ENCODE results near the gene PLAC8. TPM values are rescaled to one million over a fixed set of nuclear protein-coding genes. Genes with fewer than 3 reads are reported as not detected.
"Not testable (repeated sequence)": the region's sequence is repeated elsewhere in the genome, so short reads cannot be mapped to it uniquely, and the experiment has no call there.

PLAC8 gene
- polyA plus RNA-seq, 1 donor (not counting 4 experiments of a cell fraction or from before 2014, with no cell fraction given): 1.5 TPM

GRCh38 chr4:83112231-83112630, 2.3 kb downstream of the PLAC8 start:
- FAIRE-seq (peak; percentile 43), DNase-seq (ENCODE audit: low read depth, low spot score) (no peak)
- no peak overlapping the region for H3K4me3 ChIP-seq (ENCODE audit: control insufficient read depth in 2 of 3, extremely low read depth in 1 of 3, insufficient read depth in 2 of 3, low read depth in 1 of 3, low read length in 3 of 3)
- H3K4me2 ChIP-seq (ENCODE audit: control insufficient read depth, extremely low read depth, insufficient read depth, low read depth, low read length): no peak overlapping the region
- H3K9ac ChIP-seq (ENCODE audit: control insufficient read depth, extremely low read depth, insufficient read depth, low read length): no peak overlapping the region
- peaks cover 25% of the 10 kb centered on the region for H3K4me1 ChIP-seq (ENCODE audit: control insufficient read depth, extremely low read depth, insufficient read depth, low read length)
- dilution Hi-C loops (cut with MboI; ENCODE audit: extremely low pct_ligation_motif_present, low sequenced_read_pairs): no loop called here
- no peak overlapping the region for H3K27ac ChIP-seq (ENCODE audit: control insufficient read depth, insufficient read depth, low read length)
- no peak overlapping the region for H2AFZ ChIP-seq (ENCODE audit: control insufficient read depth, low read length)
- no peaks in the 10 kb centered on the region for H3K9me3 ChIP-seq (ENCODE audit: control insufficient read depth, low read depth, low read length)
- no peaks in the 10 kb centered on the region for H3K36me3 ChIP-seq (ENCODE audit: control insufficient read depth in 2 of 2, extremely low read depth in 1 of 2, insufficient read depth in 2 of 2, low read length in 2 of 2)
- no peaks in the 10 kb centered on the region for H3K9me1 ChIP-seq (ENCODE audit: control insufficient read depth, extremely low read depth, insufficient read depth, low read length)
- no peaks in the 10 kb centered on the region for H3K79me2 ChIP-seq (ENCODE audit: control insufficient read depth, insufficient read depth, low read length)
- no peak for TF ChIP-seq EZH2 (IDR thresholded peaks at IDR 0.05; ENCODE audit: low read length)
- TF ChIP-seq, protein P1, sequence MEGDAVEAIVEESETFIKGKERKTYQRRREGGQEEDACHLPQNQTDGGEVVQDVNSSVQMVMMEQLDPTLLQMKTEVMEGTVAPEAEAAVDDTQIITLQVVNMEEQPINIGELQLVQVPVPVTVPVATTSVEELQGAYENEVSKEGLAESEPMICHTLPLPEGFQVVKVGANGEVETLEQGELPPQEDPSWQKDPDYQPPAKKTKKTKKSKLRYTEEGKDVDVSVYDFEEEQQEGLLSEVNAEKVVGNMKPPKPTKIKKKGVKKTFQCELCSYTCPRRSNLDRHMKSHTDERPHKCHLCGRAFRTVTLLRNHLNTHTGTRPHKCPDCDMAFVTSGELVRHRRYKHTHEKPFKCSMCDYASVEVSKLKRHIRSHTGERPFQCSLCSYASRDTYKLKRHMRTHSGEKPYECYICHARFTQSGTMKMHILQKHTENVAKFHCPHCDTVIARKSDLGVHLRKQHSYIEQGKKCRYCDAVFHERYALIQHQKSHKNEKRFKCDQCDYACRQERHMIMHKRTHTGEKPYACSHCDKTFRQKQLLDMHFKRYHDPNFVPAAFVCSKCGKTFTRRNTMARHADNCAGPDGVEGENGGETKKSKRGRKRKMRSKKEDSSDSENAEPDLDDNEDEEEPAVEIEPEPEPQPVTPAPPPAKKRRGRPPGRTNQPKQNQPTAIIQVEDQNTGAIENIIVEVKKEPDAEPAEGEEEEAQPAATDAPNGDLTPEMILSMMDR (optimal IDR thresholded peaks at IDR 0.05 in 1 of 3, IDR thresholded peaks at IDR 0.05 in 1 of 3, conservative IDR thresholded peaks at IDR 0.05 in 1 of 3; ENCODE audit: extremely low read depth in 1 of 3, insufficient read depth in 2 of 3, low read length in 3 of 3): no peak
- H4K20me1 ChIP-seq (ENCODE audit: control insufficient read depth, extremely low read depth, insufficient read depth, low read length): no peaks in the 10 kb centered on the region
- no peaks in the 10 kb centered on the region for H3K27me3 ChIP-seq (ENCODE audit: control insufficient read depth, extremely low read depth, insufficient read depth, low read length)

- DNase-seq (ENCODE audit: low read depth, low spot score); H3K9ac ChIP-seq (ENCODE audit: control insufficient read depth, extremely low read depth, insufficient read depth, low read length); H3K27me3 ChIP-seq (ENCODE audit: control insufficient read depth, extremely low read depth, insufficient read depth, low read length); H4K20me1 ChIP-seq (ENCODE audit: control insufficient read depth, extremely low read depth, insufficient read depth, low read length); H3K9me1 ChIP-seq (ENCODE audit: control insufficient read depth, extremely low read depth, insufficient read depth, low read length); H3K27ac ChIP-seq (ENCODE audit: control insufficient read depth, insufficient read depth, low read length); H3K79me2 ChIP-seq (ENCODE audit: control insufficient read depth, insufficient read depth, low read length); dilution Hi-C loops (cut with MboI; ENCODE audit: extremely low pct_ligation_motif_present, low sequenced_read_pairs); H3K4me2 ChIP-seq (ENCODE audit: control insufficient read depth, extremely low read depth, insufficient read depth, low read depth, low read length); FAIRE-seq; H3K9me3 ChIP-seq (ENCODE audit: control insufficient read depth, low read depth, low read length); H3K36me3 ChIP-seq (ENCODE audit: control insufficient read depth in 2 of 2, extremely low read depth in 1 of 2, insufficient read depth in 2 of 2, low read length in 2 of 2); H2AFZ ChIP-seq (ENCODE audit: control insufficient read depth, low read length); H3K4me3 ChIP-seq (ENCODE audit: control insufficient read depth in 2 of 3, extremely low read depth in 1 of 3, insufficient read depth in 2 of 3, low read depth in 1 of 3, low read length in 3 of 3): not testable (repeated sequence)
- H3K4me1 ChIP-seq (ENCODE audit: control insufficient read depth, extremely low read depth, insufficient read depth, low read length): peaks cover 25% of the 10 kb centered on the region
Measured at GRCh38 chr4:83111751-83112141, 2.8 kb downstream of the PLAC8 start.

All from keratinocyte (primary cell).